HUES64 (cell line): Measurements from ENCODE around the gene IARS2.

Experiments used
- H3K27ac ChIP-seq: 2 replicates; pipeline ENCODE4 v1.7.0; 2013; ENCODE audit warnings: low read depth, low read length, inconsistent platforms
- H3K27me3 ChIP-seq: 2 replicates; pipeline ENCODE4 v1.6.1; 2013; ENCODE audit warnings: mild to moderate bottlenecking, low read length; ENCODE audit not compliant: insufficient read depth
- H3K36me3 ChIP-seq: 2 replicates; pipeline ENCODE4 v1.6.1; 2013; ENCODE audit warnings: mild to moderate bottlenecking, low read length; ENCODE audit not compliant: insufficient read depth
- H3K4me1 ChIP-seq: 2 replicates; pipeline ENCODE4 v1.6.1; 2013; ENCODE audit warnings: mild to moderate bottlenecking, low read length, moderate library complexity; ENCODE audit not compliant: insufficient read depth
- H3K4me3 ChIP-seq: 2 replicates; pipeline ENCODE4 v1.5.1; 2013; ENCODE audit warnings: mild to moderate bottlenecking, low read length, moderate library complexity
- H3K9ac ChIP-seq: 2 replicates; pipeline ENCODE4 v1.6.1; 2013; ENCODE audit warnings: mild to moderate bottlenecking, low read depth, low read length
- H3K9me3 ChIP-seq: 2 replicates; pipeline ENCODE4 v1.6.1; 2013; ENCODE audit warnings: low read depth, low read length; ENCODE audit not compliant: insufficient read depth
- WGBS: fragments of 150-250, 120-280 bp; methylation state at CpG from one replicate; pipeline ENCODE4 v1.1.7; 2013; ENCODE audit warnings: missing lambda C conversion rate; 5-methylcytosine and 5-hydroxymethylcytosine counted together

IARS2 gene

DNA sequence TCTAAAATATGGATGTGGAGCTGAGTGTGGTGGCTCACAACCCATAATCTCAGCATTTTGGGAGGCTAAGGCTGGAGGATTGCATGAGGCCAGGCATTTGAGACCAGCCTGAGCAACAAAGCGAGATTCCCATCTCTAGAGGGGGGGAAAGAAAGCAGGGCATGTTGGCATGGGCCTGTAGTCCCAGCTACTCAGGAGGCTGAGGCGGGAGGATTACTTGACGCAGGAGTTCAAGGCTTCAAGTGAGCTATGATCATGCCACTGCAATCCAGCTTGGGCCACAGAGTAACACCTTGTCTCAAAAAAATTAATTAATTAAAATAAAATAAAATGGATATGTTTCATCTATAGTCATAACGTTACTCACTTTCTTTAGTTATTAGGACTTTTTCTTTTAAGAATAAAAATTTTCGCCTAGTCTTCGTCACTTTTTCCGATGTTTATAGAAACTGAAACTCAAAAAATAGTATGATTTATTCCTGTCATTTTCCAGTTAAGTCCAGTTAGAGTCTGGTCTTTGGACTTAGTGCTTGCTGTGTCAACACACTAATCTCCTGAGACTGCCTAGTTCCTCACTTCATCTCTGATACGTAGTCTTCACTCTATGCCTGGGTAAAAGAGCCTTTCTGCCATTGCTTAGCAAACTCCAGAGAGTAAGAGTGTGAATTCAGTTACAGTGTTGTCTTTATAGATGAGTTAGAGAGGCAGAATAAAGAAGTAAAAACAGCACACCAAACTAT lies 28.0 kb downstream of the IARS2 start:
- Histone ChIP-seq H3K27me3 (no peaks in the 10 kb centered on the region), H3K36me3 (peaks cover 36% of the 10 kb centered on the region), H3K27ac (no peak overlapping the region), H3K4me1 (no peaks in the 10 kb centered on the region), H3K4me3 (no peak overlapping the region), H3K9ac (no peak overlapping the region), H3K9me3 (no peaks in the 10 kb centered on the region)
- WGBS: 93% methylated on average over 7 of the region's 8 CpGs

DNA sequence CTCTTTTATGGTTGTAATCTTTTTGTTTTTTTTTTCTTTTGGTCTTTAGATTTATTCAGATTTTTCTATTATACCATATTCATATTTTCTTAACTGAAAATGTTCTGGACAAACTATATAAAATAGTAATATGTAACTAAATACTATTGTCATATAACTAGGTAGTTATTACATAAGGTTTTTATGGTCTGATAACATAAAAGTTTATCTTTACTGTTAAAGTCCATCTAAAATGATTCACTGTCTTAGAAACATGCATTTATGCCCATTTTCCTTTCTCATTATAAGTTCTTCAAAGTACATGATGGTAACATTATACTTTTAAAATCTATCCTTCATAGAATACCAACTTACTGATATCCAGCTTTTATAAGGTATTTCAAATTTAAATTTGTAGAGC lies 29.1 kb downstream of the IARS2 start:
- Histone ChIP-seq H3K4me3 (no peak overlapping the region), H3K27ac (no peak overlapping the region), H3K27me3 (no peaks in the 10 kb centered on the region), H3K36me3 (peaks cover 39% of the 10 kb centered on the region), H3K9ac (no peak overlapping the region), H3K4me1 (no peaks in the 10 kb centered on the region), H3K9me3 (no peaks in the 10 kb centered on the region)

DNA sequence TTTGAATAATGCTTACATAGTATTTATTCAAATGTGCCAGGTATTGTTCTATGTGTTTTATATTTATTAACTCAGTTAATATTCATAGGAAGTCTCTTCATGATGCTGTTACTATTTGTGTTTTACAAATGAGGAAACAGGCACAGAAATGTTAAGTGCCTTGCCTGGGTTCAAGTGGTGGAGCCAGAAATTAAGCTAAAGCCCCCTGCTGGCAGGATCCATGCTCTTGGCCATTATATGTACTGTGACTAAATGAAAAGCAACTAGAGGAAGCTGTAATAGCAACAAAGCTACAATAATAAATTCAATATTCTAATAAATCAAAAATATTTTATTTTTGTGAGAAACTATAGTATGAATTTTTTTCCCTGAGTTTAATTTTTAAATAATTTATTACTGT lies 30.0 kb downstream of the IARS2 start:
- Histone ChIP-seq H3K4me1 (no peaks in the 10 kb centered on the region), H3K36me3 (peaks cover 38% of the 10 kb centered on the region), H3K9me3 (no peaks in the 10 kb centered on the region), H3K27ac (no peak overlapping the region), H3K27me3 (no peaks in the 10 kb centered on the region), H3K4me3 (no peak overlapping the region), H3K9ac (no peak overlapping the region)

- Histone ChIP-seq H3K4me1 (no peaks in the 10 kb centered on the region), H3K36me3 (peaks cover 41% of the 10 kb centered on the region), H3K9me3 (no peaks in the 10 kb centered on the region), H3K9ac (no peak overlapping the region), H3K27me3 (no peaks in the 10 kb centered on the region), H3K4me3 (no peak overlapping the region), H3K27ac (no peak overlapping the region)
- 78% methylated on average over 1 of the region's 1 CpG for WGBS
These were observed 30.6 kb downstream of the IARS2 start for GRCh38 chr1:220124542-220124941.

GRCh38 chr1:220127076-220127475 lies 33.1 kb downstream of the IARS2 start:
- 96% methylated on average over 3 of the region's 3 CpGs for WGBS
- Histone ChIP-seq H3K9me3 (no peaks in the 10 kb centered on the region), H3K4me1 (no peaks in the 10 kb centered on the region), H3K27ac (no peak overlapping the region), H3K36me3 (peaks cover 43% of the 10 kb centered on the region), H3K4me3 (no peak overlapping the region), H3K27me3 (no peaks in the 10 kb centered on the region), H3K9ac (no peak overlapping the region)

- Histone ChIP-seq H3K4me3 (no peak overlapping the region), H3K27me3 (no peaks in the 10 kb centered on the region), H3K9me3 (no peaks in the 10 kb centered on the region), H3K36me3 (peaks cover 58% of the 10 kb centered on the region), H3K9ac (no peak overlapping the region), H3K4me1 (no peaks in the 10 kb centered on the region), H3K27ac (no peak overlapping the region)
These were observed 35.7 kb downstream of the IARS2 start for GRCh38 chr1:220129479-220130210.

- H3K9me3 ChIP-seq: no peaks in the 10 kb centered on the region
- no peaks in the 10 kb centered on the region for H3K4me1 ChIP-seq
- H3K36me3 ChIP-seq: peaks cover 67% of the 10 kb centered on the region
- H3K27me3 ChIP-seq: no peaks in the 10 kb centered on the region
- H3K27ac ChIP-seq: no peak overlapping the region
- no peak overlapping the region for H3K9ac ChIP-seq
- no peak overlapping the region for H3K4me3 ChIP-seq
- WGBS: 97% methylated on average over 2 of the region's 2 CpGs
These were observed 41.8 kb downstream of the IARS2 start for GRCh38 chr1:220135755-220136154.

GRCh38 chr1:220137019-220137786 lies 43.3 kb downstream of the IARS2 start:
- H3K27me3 ChIP-seq: no peaks in the 10 kb centered on the region
- H3K36me3 ChIP-seq: peaks cover 79% of the 10 kb centered on the region
- H3K4me1 ChIP-seq: no peaks in the 10 kb centered on the region
- no peak overlapping the region for H3K27ac ChIP-seq
- H3K9ac ChIP-seq: no peak overlapping the region
- H3K4me3 ChIP-seq: no peak overlapping the region
- H3K9me3 ChIP-seq: no peaks in the 10 kb centered on the region
- WGBS: 97% methylated on average over 6 of the region's 9 CpGs

DNA sequence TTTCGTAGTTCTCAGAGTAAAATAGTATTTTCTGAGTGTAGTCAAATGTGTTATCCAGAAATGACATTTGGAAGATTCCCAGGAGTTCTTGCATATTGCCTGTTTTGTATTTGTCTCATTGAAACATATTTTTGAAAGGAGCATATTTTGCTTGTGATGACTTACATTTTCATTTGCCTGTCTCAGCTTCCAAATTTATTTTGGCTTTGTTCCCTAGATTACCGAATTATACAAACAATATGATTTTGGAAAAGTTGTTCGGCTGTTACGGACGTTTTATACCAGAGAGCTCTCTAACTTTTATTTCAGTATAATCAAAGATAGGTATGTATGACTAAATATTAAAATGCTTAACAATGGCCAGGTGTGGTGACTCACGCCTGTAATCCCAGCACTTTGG lies 46.0 kb downstream of the IARS2 start:
- H3K9ac ChIP-seq: no peak overlapping the region
- no peaks in the 10 kb centered on the region for H3K9me3 ChIP-seq
- over 99% methylated on average over 4 of the region's 6 CpGs for WGBS
- no peak overlapping the region for H3K4me3 ChIP-seq
- no peak overlapping the region for H3K27ac ChIP-seq
- H3K36me3 ChIP-seq: peaks cover 85% of the 10 kb centered on the region
- H3K27me3 ChIP-seq: no peaks in the 10 kb centered on the region
- H3K4me1 ChIP-seq: no peaks in the 10 kb centered on the region

DNA sequence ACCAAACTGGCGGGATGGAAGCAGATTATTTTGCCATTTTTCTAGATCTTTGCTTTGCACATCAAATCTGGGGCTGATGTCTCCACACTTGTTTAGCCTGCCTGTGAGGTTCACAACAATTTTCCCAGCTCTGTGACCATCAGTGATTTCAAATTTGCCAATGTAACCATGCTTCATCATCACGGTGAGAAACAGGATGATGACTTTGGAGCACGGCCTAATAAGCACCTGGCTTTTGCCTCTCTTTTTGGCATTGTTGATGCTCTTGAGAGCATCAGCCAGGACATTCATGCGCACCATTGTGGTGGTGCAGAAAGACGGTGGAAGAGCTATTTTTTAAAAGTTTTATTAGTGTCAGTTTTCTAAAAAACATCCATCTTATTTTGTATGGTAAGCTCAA lies 50.1 kb downstream of the IARS2 start:
- no peak overlapping the region for H3K9ac ChIP-seq
- 97% methylated on average over 3 of the region's 5 CpGs for WGBS
- no peaks in the 10 kb centered on the region for H3K27me3 ChIP-seq
- peaks cover 89% of the 10 kb centered on the region for H3K36me3 ChIP-seq
- H3K4me1 ChIP-seq: no peaks in the 10 kb centered on the region
- no peak overlapping the region for H3K27ac ChIP-seq
- no peak overlapping the region for H3K4me3 ChIP-seq
- H3K9me3 ChIP-seq: no peaks in the 10 kb centered on the region

DNA sequence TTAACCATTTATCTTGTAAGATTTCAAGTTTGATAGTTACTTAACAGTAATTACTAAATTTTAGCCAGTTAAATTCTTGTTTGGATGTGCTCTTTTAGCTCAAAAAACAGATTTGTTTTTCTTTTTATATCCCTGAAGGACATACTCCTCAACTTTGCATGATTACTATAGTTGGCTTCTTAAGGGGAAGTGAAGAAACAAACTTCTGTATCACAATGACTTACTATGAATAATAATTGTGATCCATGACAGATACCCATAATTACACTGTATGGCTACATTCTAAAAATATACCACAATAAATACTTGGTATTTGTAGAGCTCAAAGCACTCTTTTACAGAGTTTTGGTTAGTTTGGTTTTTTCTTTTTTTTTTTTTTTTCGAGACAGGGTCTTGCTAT lies 55.8 kb downstream of the IARS2 start:
- Histone ChIP-seq H3K4me3 (no peak overlapping the region), H3K36me3 (peaks cover 86% of the 10 kb centered on the region), H3K27me3 (no peaks in the 10 kb centered on the region), H3K27ac (peak overlapping the region; percentile 25; the same call in 1 of the 2 replicates), H3K4me1 (no peaks in the 10 kb centered on the region), H3K9ac (no peak overlapping the region), H3K9me3 (no peaks in the 10 kb centered on the region)
- WGBS: no CpG with 5 or more reads among the region's 1 CpG
